ENCODE results near the gene NSG1. TPM values are rescaled to one million over a fixed set of nuclear protein-coding genes. Genes with fewer than 3 reads are reported as not detected.

The NSG1 gene
- total and polyA plus RNA-seq, 9 of the 15 experiments (the other 6 are each of a cell fraction or from before 2014, with no cell fraction given): not detected

- Histone ChIP-seq H3K79me2 (ENCODE audit: control insufficient read depth, insufficient read depth, low read length) (no peaks in the 10 kb centered on the region), H3K4me3 (no peak overlapping the region), H2AFZ (ENCODE audit: low read depth, low read length) (no peak overlapping the region), H4K20me1 (replicated peaks; ENCODE audit: control insufficient read depth, insufficient read depth, low read length) (no peaks in the 10 kb centered on the region; the same call in 1 of the 2 replicates), H3K9me1 (ENCODE audit: control insufficient read depth, insufficient read depth, low read length) (no peaks in the 10 kb centered on the region), H3K9me3 (replicated peaks; ENCODE audit: control insufficient read depth, insufficient read depth, low read depth, low read length) (no peaks in the 10 kb centered on the region), H3K4me2 (ENCODE audit: insufficient read depth, low read length) (no peak overlapping the region), H3K27me3 (ENCODE audit: control insufficient read depth in 2 of 2, insufficient read depth in 2 of 2, low read length in 2 of 2) (no peaks in the 10 kb centered on the region), H3K36me3 (ENCODE audit: control insufficient read depth, insufficient read depth, low read length) (peaks cover 14% of the 10 kb centered on the region; the same call in 1 of the 3 replicates), H3K27ac (ENCODE audit: extremely low read depth, low read depth, low read length) (no peak overlapping the region), H3K9ac (ENCODE audit: insufficient read depth in 1 of 2, low read depth in 2 of 2, low read length in 2 of 2) (no peak overlapping the region), H3K4me1 (replicated peaks in 1 of 2; ENCODE audit: control insufficient read depth in 2 of 2, insufficient read depth in 2 of 2, low read length in 2 of 2) (no peaks in the 10 kb centered on the region)
- ATAC-seq: no peak
- FAIRE-seq: no peak
- in situ Hi-C loops (cut with MboI) (no loop called here), intact Hi-C loops (cut with micrococcal nuclease) (no loop called here)
- BruUV-seq (replicated peaks): no TSS peak
- ChIA-PET CTCF (ENCODE audit: low intra/inter-chr PET ratio) (no interaction called here), POLR2A (interaction anchor here (1.4 kb wide), 1 partner anchor 39 kb away, joined by 4 read pairs; no protein-coding TSS in a partner anchor)
- 88% methylated on average over 12 of the region's 12 CpGs for WGBS (ENCODE audit: insufficient coverage, low coverage, missing lambda C conversion rate)
- no peak for DNase-seq (ENCODE audit: extremely low read depth in 1 of 4, low spot score in 3 of 4)
- TF ChIP-seq ZNF707 (CRISPR knock-in tag; conservative IDR thresholded peaks at IDR 0.05) (no peak), CXXC5 (CRISPR knock-in tag; IDR thresholded peaks at IDR 0.05) (no peak), SMAD3 (CRISPR knock-in tag; conservative IDR thresholded peaks at IDR 0.05) (no peak), ZBED1 (IDR thresholded peaks at IDR 0.05) (no peak), ZNF175 (CRISPR knock-in tag; IDR thresholded peaks at IDR 0.05; ENCODE audit: low read depth) (no peak), PRPF4 (IDR thresholded peaks at IDR 0.05; ENCODE audit: insufficient read depth, low read depth, low read length, poor library complexity, severe bottlenecking) (no peak), ETV1 (tag; conservative IDR thresholded peaks at IDR 0.05; ENCODE audit: low read depth) (no peak), CUX1 (CRISPR knock-in tag; IDR thresholded peaks at IDR 0.05) (no peak), PYGO2 (tag; IDR thresholded peaks at IDR 0.05) (no peak), ZNF280B (CRISPR knock-in tag; IDR thresholded peaks at IDR 0.05) (no peak), MXI1 (IDR thresholded peaks at IDR 0.05; ENCODE audit: low read depth, low read length) (no peak), RBM39 (optimal IDR thresholded peaks at IDR 0.05; ENCODE audit: low read depth, low read length) (no peak)
- TF ChIP-seq, protein P1, sequence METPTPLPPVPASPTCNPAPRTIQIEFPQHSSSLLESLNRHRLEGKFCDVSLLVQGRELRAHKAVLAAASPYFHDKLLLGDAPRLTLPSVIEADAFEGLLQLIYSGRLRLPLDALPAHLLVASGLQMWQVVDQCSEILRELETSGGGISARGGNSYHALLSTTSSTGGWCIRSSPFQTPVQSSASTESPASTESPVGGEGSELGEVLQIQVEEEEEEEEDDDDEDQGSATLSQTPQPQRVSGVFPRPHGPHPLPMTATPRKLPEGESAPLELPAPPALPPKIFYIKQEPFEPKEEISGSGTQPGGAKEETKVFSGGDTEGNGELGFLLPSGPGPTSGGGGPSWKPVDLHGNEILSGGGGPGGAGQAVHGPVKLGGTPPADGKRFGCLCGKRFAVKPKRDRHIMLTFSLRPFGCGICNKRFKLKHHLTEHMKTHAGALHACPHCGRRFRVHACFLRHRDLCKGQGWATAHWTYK (CRISPR knock-in tag; IDR thresholded peaks at IDR 0.05): no peak
Measured at GRCh38 chr4:4427121-4427870, 40.4 kb downstream of the NSG1 start.
